ENCODE results near the gene CCNDBP1. TPM values are rescaled to one million over a fixed set of nuclear protein-coding genes. Genes with fewer than 3 reads are reported as not detected.
"Not testable (repeated sequence)": the region's sequence is repeated elsewhere in the genome, so short reads cannot be mapped to it uniquely, and the experiment has no call there.

CCNDBP1 gene
- total RNA-seq, 1 experiment from 2014 or later: 34.1 TPM

GRCh38 chr15:43196760-43197548, 11.8 kb downstream of the CCNDBP1 start:
- Histone ChIP-seq H2BK120ac (ENCODE audit: low read depth, low read length, poor library complexity, severe bottlenecking) (no peak overlapping the region), H3K23ac (ENCODE audit: insufficient read length, low read depth, low read length) (no peak overlapping the region), H2BK5ac (ENCODE audit: insufficient read length, low read length) (no peak overlapping the region), H2AFZ (ENCODE audit: low read length) (no peak overlapping the region), H4K8ac (replicated peaks; ENCODE audit: insufficient read length, low read depth, low read length) (no peak overlapping the region), H3K79me2 (ENCODE audit: insufficient read depth, low read length) (no peaks in the 10 kb centered on the region), H4K5ac (ENCODE audit: insufficient read length, low read depth, low read length) (no peak overlapping the region), H3K4me1 (ENCODE audit: insufficient read depth, low read length) (no peaks in the 10 kb centered on the region), H3K9ac (ENCODE audit: extremely low read depth, insufficient read length, low read length) (no peak overlapping the region), H3K56ac (ENCODE audit: insufficient read length, low read depth, low read length) (no peak overlapping the region), H4K20me1 (ENCODE audit: control insufficient read depth, insufficient read depth, insufficient read length) (no peaks in the 10 kb centered on the region), H2BK20ac (ENCODE audit: low read depth, low read length, poor library complexity, severe bottlenecking) (no peak overlapping the region), H3K18ac (ENCODE audit: insufficient read length, low read depth, low read length) (no peak overlapping the region), H3K23me2 (ENCODE audit: insufficient read length, low read depth, low read length, poor library complexity, severe bottlenecking) (no peaks in the 10 kb centered on the region), H3T11ph (ENCODE audit: low read length) (no peak overlapping the region), H3K27ac (ENCODE audit: insufficient read length, low read depth, low read length) (no peak overlapping the region), H4K91ac (ENCODE audit: insufficient read length, low read depth, low read length) (no peak overlapping the region), H2BK12ac (ENCODE audit: insufficient read length, low read depth, low read length) (no peak overlapping the region), H3K14ac (ENCODE audit: insufficient read depth, low read length) (no peak overlapping the region), H2AK5ac (ENCODE audit: insufficient read length, low read length) (no peak overlapping the region), H3K27me3 (ENCODE audit: insufficient read depth, low read length) (no peaks in the 10 kb centered on the region), H3K9me3 (ENCODE audit: control insufficient read depth, low read depth, low read length) (no peaks in the 10 kb centered on the region), H3K4ac (ENCODE audit: low read depth, low read length) (no peak overlapping the region), H3K4me2 (ENCODE audit: insufficient read depth, insufficient read length, low read length) (no peak overlapping the region), H2BK15ac (ENCODE audit: low read depth, low read length) (no peak overlapping the region), H3K79me1 (ENCODE audit: insufficient read depth, low read depth, low read length, poor library complexity, severe bottlenecking) (no peaks in the 10 kb centered on the region)
- Mint-ChIP-seq H3K4me1 (no peaks in the 10 kb centered on the region), H3K36me3 (ENCODE audit: insufficient read depth in 1 of 3, low read depth in 3 of 3) (peaks cover 4 to 51% (median 24%) of the 10 kb centered on the region in 3 experiments; a peak in 6 of 7 replicates), H3K4me3 (no peak overlapping the region; a peak in 1 of 5 replicates), H3K27me3 (ENCODE audit: low read depth) (peaks cover 3% of the 10 kb centered on the region; the same call in 1 of the 2 replicates), H3K27ac (no peak overlapping the region), H3K9me3 (peaks cover 7 to 12% of the 10 kb centered on the region in 2 experiments; a peak in 4 of 5 replicates)
- TF ChIP-seq CTCF (conservative IDR thresholded peaks at IDR 0.05): no peak
- DNase-seq: no peak
- no CpG with 5 or more reads among the region's 10 CpGs for WGBS (ENCODE audit: extremely low coverage, insufficient read length, low lambda C conversion rate)

- H3K27ac Mint-ChIP-seq; H3K4me1 ChIP-seq (ENCODE audit: insufficient read depth, low read length); H3K4ac ChIP-seq (ENCODE audit: low read depth, low read length); H3K79me2 ChIP-seq (ENCODE audit: insufficient read depth, low read length); H3K79me1 ChIP-seq (ENCODE audit: insufficient read depth, low read depth, low read length, poor library complexity, severe bottlenecking); H3K27ac ChIP-seq (ENCODE audit: insufficient read length, low read depth, low read length); H3K27me3 Mint-ChIP-seq (ENCODE audit: low read depth); H2BK20ac ChIP-seq (ENCODE audit: low read depth, low read length, poor library complexity, severe bottlenecking); H3K4me3 Mint-ChIP-seq; H4K8ac ChIP-seq (replicated peaks; ENCODE audit: insufficient read length, low read depth, low read length); H3K4me2 ChIP-seq (ENCODE audit: insufficient read depth, insufficient read length, low read length); H4K5ac ChIP-seq (ENCODE audit: insufficient read length, low read depth, low read length); DNase-seq; H4K91ac ChIP-seq (ENCODE audit: insufficient read length, low read depth, low read length); H3T11ph ChIP-seq (ENCODE audit: low read length); H3K23me2 ChIP-seq (ENCODE audit: insufficient read length, low read depth, low read length, poor library complexity, severe bottlenecking); H3K9ac ChIP-seq (ENCODE audit: extremely low read depth, insufficient read length, low read length); H3K18ac ChIP-seq (ENCODE audit: insufficient read length, low read depth, low read length); H2BK120ac ChIP-seq (ENCODE audit: low read depth, low read length, poor library complexity, severe bottlenecking); H2BK5ac ChIP-seq (ENCODE audit: insufficient read length, low read length); H3K27me3 ChIP-seq (ENCODE audit: insufficient read depth, low read length); H2AK5ac ChIP-seq (ENCODE audit: insufficient read length, low read length); H3K4me1 Mint-ChIP-seq; H2BK12ac ChIP-seq (ENCODE audit: insufficient read length, low read depth, low read length); H4K20me1 ChIP-seq (ENCODE audit: control insufficient read depth, insufficient read depth, insufficient read length); H3K56ac ChIP-seq (ENCODE audit: insufficient read length, low read depth, low read length); H2BK15ac ChIP-seq (ENCODE audit: low read depth, low read length); H3K23ac ChIP-seq (ENCODE audit: insufficient read length, low read depth, low read length); H2AFZ ChIP-seq (ENCODE audit: low read length); H3K14ac ChIP-seq (ENCODE audit: insufficient read depth, low read length); H3K9me3 ChIP-seq (ENCODE audit: control insufficient read depth, low read depth, low read length): not testable (repeated sequence)
- Mint-ChIP-seq H3K36me3 (ENCODE audit: insufficient read depth in 1 of 3, low read depth in 3 of 3) (peaks cover 4 to 44% (median 19%) of the 10 kb centered on the region in 3 experiments; a peak in 6 of 7 replicates), H3K9me3 (peaks cover 7 to 12% of the 10 kb centered on the region in 2 experiments; a peak in 4 of 5 replicates)
- WGBS (ENCODE audit: extremely low coverage, insufficient read length, low lambda C conversion rate): no CpG with 5 or more reads among the region's 3 CpGs
These were observed 12.6 kb downstream of the CCNDBP1 start for GRCh38 chr15:43197773-43198172.
